ENCODE measurements around the gene INSL3. TPM values are rescaled to one million over a fixed set of nuclear protein-coding genes. Genes with fewer than 3 reads are reported as not detected.

INSL3 gene
- total and polyA plus RNA-seq, 2 donors (not counting 1 experiment from before 2014, with no cell fraction given), result 3.4 to 3.6 TPM

DNA sequence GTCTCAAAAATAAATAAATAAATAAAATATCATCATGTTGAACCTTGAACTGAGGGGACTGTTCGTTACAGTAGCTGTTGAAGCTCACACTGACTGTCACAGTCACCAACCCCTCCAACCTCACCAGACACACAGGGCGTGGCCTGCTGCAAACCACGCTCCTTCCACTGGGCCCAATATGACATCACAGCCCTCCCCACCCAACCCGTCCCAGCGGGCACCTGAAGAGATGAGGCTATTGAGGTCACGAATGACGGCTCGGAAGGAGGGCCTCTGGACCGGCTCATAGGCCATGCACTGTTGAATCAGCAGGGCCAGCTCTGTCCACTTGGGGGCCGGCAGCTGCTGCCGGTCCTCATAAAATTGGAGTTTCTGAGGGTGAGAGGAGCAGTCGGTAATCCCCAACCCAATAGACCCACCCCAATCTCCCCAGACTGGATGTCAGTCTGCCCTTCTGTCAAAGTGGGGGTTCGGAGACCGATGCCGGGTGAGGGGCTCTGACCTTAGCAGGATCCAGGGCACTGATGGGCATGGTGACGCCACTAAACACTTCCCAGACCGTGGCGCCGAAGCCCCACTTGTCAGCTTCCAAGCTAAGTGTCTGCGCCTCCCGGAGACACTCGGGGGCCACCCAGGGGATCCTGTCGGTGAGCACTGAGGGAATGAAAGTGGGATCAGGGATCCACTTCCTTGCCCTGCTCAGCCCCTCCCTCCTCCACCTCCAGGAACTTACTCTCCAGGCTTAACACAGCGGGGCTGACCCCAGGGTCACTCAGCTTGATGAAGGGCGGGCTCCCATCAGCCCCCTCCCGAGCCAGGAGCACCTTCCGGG is 13.2 kb upstream of the INSL3 start:
- Histone ChIP-seq H3K9ac (ENCODE audit: low read length) (no peak overlapping the region), H3K4me1 (ENCODE audit: control insufficient read depth in 2 of 2, insufficient read depth in 2 of 2, low read length in 2 of 2) (no peaks in the 10 kb centered on the region), H4K20me1 (ENCODE audit: control insufficient read depth, insufficient read depth, low read length, poor library complexity, severe bottlenecking) (peaks cover 33% of the 10 kb centered on the region), H3K4me3 (ENCODE audit: control extremely low read depth in 1 of 5, extremely low read depth in 1 of 5, insufficient read depth in 1 of 5, low read depth in 2 of 5, low read length in 4 of 5) (no peak overlapping the region), H3K9me3 (ENCODE audit: control extremely low read depth in 1 of 3, control insufficient read depth in 2 of 3, insufficient read depth in 1 of 3, low read length in 2 of 3) (peaks cover 0 to 7% (median 0%) of the 10 kb centered on the region in 3 donors), H2AFZ (ENCODE audit: insufficient read depth, low read depth, low read length, poor library complexity, severe bottlenecking) (no peak overlapping the region), H3K4me2 (replicated peaks; ENCODE audit: low read depth, low read length, poor library complexity, severe bottlenecking) (no peak overlapping the region), H3K27ac (ENCODE audit: low read length in 2 of 2) (no peak overlapping the region), H3K79me2 (ENCODE audit: control insufficient read depth, insufficient read depth, low read length) (peaks cover 10% of the 10 kb centered on the region), H3K36me3 (replicated peaks in 1 of 2; ENCODE audit: control extremely low read depth in 1 of 2, control insufficient read depth in 1 of 2, extremely low read depth in 1 of 2, insufficient read depth in 2 of 2, low read length in 1 of 2) (peaks cover 1 to 86% of the 10 kb centered on the region in 2 experiments), H3K27me3 (replicated peaks in 1 of 4; ENCODE audit: control extremely low read depth in 1 of 4, control insufficient read depth in 3 of 4, insufficient read depth in 4 of 4, low read length in 3 of 4) (no peaks in the 10 kb centered on the region)
- no peak overlapping the region for H3K4me3 Mint-ChIP-seq
- ATAC-seq (ENCODE audit: low read depth), result no peak
- H3K27me3 Mint-ChIP-seq, result no peaks in the 10 kb centered on the region
- DNase-seq, result no peak
- ChIA-PET POLR2A (interaction anchor here (0.6 to 0.7 kb wide), 3 partner anchors 8 to 195 kb away, joined by 3 to 4 read pairs (median 3); no protein-coding TSS in a partner anchor), CTCF (no interaction called here)
- no peak overlapping the region for H3K27ac Mint-ChIP-seq
- H3K9me3 Mint-ChIP-seq (ENCODE audit: insufficient read depth), result no peaks in the 10 kb centered on the region
- intact Hi-C loops (cut with micrococcal nuclease), result no loop called here
- TF ChIP-seq, protein P1, sequence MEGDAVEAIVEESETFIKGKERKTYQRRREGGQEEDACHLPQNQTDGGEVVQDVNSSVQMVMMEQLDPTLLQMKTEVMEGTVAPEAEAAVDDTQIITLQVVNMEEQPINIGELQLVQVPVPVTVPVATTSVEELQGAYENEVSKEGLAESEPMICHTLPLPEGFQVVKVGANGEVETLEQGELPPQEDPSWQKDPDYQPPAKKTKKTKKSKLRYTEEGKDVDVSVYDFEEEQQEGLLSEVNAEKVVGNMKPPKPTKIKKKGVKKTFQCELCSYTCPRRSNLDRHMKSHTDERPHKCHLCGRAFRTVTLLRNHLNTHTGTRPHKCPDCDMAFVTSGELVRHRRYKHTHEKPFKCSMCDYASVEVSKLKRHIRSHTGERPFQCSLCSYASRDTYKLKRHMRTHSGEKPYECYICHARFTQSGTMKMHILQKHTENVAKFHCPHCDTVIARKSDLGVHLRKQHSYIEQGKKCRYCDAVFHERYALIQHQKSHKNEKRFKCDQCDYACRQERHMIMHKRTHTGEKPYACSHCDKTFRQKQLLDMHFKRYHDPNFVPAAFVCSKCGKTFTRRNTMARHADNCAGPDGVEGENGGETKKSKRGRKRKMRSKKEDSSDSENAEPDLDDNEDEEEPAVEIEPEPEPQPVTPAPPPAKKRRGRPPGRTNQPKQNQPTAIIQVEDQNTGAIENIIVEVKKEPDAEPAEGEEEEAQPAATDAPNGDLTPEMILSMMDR (IDR thresholded peaks at IDR 0.05), result no peak
- TF ChIP-seq EZH2 (IDR thresholded peaks at IDR 0.05; ENCODE audit: borderline replicate concordance, insufficient read depth, low read depth, low read length, poor library complexity, severe bottlenecking), result no peak
- WGBS (ENCODE audit: insufficient coverage), result 94% methylated on average over 19 of the region's 27 CpGs
- no peaks in the 10 kb centered on the region for H3K4me1 Mint-ChIP-seq
